Colon (tissue), 2 donors: Measurements from ENCODE around the gene WDR5.

Experiments used
- FAIRE-seq: peaks from 2 replicates; lab custom pipeline; 2012; peaks lifted over from hg19 to GRCh38; lab: Jason Lieb, UNC
- donor health status: control.
- donor health status: control.

Gene WDR5

DNA sequence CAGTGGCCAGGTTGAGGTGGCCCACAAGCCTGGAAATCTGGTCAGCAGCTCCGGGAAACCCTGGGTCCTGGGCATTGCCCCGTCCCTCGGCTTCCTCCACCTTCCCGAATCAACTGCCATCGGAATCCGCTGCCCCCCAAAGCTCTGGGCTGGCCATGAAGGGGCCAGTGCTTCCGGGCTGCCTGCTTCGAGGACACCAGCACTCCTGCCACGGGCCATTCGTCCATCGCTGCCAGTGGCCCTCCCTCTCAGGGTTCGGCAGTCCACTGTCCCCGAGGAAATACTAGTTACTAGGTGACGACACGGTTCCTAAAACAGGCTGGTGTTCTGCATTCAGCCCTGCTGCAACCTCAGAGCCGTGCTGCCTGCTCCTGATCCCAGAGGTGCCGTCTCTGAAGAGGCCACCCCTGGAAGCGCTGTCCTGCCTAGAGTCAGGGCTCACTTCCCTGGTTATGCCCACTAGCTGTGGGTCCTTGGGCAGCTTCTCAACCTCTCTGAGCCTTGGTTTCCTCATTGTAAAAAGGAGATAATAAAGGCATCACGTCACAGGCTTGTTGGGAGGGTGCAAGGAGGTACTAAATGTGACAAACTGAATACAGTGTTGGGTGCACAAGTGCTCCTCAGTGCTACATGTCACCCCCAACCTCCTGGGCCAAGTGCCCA is 3.5 kb upstream of the WDR5 start:
- no peak for FAIRE-seq

- no peak for FAIRE-seq
These were observed 936 bp upstream of the WDR5 start for GRCh38 chr9:134134949-134135342.

DNA sequence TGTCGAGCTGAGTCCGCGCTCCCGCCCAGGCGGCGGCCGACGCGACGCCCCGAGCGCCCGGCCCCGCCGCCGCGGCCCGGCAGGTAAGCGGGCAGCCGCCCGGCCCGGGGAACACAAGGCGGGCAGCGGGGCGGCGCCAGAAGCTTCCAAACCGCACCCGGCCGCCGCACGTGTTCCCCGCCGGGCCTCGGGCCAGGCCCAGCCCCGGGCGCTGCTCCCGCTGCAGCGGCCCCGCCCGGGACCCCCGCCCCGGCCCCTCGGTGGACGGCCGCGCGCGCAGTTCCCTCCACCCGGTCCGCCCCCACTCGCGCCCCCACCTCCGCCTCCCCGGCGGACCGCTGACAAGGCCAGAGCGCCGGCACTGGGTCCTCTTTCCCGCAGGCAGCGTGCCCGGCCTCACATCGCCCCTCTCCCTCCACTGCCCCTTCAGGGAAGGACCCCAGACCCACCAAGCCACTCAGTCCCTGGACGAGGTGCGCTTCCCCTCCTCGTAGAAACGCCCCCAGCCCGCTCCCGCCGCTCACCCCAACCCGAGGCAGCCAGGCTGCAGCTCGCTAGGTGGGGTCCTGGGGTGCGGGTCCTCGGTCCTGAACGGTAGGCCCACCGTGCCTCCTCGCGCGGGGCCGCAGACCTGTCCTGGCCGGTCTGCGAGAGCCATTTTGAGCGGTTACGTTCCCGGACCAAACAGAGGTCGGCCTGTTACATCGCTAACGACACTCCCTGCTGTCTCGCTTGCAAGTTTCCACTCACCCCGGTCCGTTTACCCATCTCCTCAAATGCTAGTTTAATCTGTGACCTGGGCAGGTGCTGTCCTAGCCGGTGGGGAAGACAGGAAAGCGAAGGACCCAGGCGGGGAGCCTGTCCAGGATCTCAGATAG is 475 bp downstream of the WDR5 start:
- no peak for FAIRE-seq

DNA sequence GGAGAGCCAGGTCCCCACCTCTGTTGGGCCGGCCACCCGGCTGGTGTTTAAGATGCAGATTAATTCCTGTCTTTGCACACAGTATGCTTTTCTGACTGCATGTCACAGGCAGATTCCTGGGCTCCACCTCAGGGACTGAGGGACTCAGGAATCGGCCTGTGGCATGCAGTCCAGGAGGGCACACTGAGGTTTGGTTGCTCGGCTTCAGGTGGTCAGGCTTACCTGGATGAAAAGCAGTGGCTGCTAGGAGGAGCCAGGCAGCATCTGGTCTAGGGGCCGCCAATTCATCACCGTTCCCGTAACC is 1.1 kb downstream of the WDR5 start:
- no peak for FAIRE-seq

DNA sequence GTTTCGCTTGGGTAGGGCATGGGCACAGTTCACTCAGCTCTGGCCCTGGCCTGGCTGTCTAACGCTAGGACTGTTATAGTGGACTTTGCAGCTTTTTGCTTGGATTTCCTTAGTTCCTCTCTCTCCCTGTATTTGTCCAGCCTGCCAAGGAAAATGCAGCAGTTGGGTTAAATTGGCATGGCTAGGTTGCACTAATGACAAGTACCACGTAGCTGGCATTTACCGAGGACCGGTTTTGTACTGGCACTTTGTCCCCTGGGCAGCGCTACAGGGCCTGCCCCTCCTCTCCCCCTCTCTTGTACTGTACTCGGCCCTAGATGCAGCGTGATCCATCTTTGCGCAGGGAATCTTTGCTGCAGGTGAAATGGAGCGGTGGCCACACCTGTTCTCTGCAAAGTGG is 2.4 kb downstream of the WDR5 start:
- no peak for FAIRE-seq

DNA sequence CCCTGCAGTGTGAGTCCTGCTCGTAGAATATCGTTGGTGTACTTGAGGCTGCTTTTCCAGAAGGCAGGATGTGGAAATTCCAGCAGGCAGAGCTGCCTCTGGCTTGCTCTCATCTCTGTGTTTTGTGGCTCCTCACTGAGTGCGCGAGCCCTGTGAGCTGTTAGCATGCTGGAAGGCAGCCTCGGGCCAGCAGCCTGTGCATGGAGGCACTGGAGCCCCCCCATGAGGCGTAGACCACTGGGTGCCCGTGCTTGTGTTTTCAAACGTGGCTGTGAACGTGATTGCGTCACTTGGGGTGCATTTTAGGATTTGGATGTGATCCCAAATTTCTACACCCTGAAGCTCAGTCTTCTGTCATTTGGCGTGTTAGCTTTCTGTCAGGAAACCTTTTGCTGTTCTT is 3.2 kb downstream of the WDR5 start:
- FAIRE-seq = no peak

DNA sequence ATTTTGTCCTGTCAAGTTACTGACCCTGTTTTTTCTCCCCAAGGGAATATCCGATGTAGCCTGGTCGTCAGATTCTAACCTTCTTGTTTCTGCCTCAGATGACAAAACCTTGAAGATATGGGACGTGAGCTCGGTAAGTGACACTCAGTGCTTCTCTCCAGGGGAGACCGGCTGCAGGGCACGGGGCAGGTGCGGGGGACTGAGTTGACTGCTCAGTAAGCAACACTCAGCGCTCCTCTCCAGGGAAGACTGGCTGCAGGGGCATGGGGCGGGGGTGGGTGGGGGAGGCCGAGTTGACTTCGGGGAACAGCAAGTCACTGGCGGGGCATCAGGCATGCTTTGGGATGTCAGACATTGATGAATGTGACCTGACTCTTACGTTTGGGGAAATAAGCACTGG is 6.0 kb downstream of the WDR5 start:
- FAIRE-seq = no peak

GRCh38 chr9:134144801-134145200 is 8.9 kb downstream of the WDR5 start:
- no peak for FAIRE-seq

- no peak for FAIRE-seq
These were observed 9.4 kb downstream of the WDR5 start for GRCh38 chr9:134145262-134145661.

DNA sequence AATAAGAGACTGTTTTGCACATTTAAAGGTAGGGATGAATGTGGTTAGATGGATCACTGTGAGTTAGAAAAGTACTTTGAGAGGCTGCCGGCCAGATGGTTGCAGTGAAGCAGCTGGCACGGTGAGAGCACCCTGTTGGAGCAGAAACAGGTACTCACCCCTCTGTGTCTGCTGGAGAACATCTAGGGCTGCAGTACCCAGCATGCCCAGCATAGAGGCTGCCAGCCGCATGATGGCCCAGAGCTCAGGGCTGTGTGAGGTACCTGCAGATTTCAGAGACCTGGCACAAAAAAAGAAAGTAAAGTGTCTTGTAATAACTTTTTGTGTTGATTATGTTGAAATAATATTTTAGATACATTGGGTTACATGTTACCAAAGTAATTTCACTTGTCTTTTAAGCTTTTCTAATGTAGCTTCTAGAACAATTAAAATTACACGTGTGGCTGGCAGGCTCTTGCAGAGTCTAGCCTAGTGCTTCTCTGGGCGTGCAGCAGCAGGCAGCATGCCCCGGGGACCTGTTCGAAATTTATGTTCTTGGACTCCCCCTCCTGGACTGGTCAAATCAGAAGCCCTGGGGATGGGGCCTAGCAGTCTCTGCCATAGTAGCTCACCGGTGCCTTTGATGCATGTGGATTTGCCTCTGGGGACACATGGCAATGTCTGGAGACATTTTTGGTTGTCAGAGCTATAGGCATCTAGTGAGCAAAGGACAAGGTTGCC is 11.1 kb downstream of the WDR5 start:
- FAIRE-seq = no peak

DNA sequence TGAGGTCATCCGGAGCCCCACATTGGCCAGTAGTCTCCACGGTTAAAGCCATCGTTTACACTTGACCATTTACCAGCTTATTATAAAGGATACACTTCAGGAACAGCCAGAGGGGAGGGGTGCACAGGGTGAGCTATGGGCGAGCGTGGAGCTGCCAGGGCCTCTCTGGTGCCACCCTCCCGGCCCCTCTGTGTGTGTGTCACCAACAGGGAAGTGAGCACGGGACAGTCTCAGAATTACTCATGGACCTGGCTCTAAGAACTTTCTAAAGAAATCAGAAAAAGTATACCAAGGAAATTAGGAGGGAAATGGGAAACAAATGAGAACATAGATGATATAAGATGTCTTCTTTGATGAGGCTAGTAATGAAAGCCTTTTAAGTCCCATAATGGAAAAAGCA is 13.5 kb downstream of the WDR5 start:
- FAIRE-seq = no peak

DNA sequence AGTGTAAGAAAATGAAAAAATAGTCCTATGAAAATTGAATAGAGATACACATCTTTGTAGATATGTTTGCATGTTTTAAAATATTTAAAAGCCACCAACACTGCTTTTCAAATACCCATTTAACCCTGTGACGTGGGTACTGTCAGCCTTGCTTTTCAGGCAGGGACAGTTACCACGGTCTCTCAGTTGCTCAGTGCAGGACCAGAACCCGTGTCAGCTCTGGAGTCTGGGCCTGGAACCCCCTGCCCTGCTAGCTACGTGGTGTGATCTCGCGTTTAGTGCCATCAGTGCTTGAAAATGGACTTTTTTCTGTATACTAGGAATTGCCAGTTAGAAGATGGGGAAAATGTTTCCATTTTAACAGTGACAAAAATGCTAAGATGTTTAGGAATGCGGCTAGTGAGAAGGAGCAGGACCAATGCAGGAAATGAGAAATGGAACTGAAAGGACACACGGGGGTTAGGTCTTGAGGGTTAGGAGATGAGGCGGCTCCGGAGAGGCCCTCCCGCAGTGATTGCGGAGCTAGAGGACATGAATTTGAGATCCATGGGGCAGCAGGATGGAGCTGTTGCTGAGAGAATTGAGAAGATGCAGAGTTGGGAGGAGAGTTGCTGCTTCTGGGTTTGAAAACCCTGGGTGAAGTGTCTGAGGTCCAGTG is 14.8 kb downstream of the WDR5 start:
- FAIRE-seq = no peak

DNA sequence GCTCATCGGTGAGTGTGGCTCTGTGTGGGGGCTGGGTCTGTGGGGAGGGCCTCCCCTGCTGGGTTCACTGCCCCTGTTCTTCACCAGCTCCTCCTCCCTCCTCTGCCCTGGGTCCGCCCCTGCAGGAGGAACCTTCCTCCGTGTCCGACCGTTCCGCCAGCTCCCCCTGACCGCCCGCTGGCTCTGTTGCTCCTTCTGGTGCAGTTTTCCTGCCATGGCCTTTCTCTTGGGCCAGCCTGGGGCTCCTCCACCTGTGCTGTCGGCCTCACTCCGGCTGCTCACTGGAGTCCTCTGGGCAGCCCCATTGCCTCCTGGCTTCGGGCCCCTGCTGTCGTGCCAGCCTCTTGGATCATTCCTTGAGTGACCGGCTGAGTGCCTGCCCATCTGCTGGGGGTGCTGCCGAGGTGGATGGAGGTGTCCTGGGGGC is 16.2 kb downstream of the WDR5 start:
- FAIRE-seq = no peak

- FAIRE-seq = no peak
These were observed 16.6 kb downstream of the WDR5 start for GRCh38 chr9:134152488-134152887.

GRCh38 chr9:134153450-134153849 is 17.6 kb downstream of the WDR5 start:
- no peak for FAIRE-seq

- FAIRE-seq = no peak
These were observed 18.4 kb downstream of the WDR5 start for GRCh38 chr9:134154262-134154701.

- FAIRE-seq = no peak
These were observed 20.0 kb downstream of the WDR5 start for GRCh38 chr9:134155812-134156377.

DNA sequence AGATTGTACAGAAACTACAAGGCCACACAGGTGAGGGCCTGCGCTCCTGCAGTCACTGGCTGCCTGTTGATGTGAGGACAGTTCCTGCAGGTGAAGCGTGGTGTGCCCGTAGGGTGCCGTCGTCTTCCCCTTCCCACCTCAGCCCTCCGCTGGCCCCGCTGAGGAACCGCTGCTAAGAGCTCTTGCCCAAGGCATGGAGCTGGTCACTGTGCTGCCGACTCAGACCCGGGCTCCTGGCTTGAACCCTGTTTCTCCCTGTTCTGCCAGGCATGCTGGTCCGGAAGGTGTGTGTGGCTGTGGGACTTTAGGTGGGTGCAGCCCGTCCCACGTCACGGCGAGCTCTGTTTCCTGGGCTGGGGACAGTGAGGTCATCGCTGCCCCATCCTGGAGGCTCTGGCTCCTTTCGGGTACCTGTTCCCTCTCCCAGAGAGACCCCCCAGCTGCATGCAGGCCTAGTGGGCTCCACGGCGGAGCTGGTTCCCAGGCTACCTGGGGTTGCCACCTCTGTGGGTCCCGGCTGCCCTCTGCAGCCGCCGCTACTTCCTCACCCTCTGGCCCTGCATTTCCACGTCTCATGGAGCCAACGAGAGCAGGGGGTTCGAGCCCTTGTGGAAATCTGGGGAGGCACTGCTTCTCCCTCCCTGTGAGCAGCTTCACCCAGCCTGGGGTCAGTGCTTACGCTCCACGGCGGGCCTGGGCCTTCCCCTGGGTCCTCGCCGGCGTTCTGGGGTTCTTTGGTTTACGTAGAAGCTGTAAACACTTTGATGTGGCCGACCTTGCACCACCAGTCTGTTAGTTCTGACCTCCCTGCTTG is 20.9 kb downstream of the WDR5 start:
- FAIRE-seq = no peak

DNA sequence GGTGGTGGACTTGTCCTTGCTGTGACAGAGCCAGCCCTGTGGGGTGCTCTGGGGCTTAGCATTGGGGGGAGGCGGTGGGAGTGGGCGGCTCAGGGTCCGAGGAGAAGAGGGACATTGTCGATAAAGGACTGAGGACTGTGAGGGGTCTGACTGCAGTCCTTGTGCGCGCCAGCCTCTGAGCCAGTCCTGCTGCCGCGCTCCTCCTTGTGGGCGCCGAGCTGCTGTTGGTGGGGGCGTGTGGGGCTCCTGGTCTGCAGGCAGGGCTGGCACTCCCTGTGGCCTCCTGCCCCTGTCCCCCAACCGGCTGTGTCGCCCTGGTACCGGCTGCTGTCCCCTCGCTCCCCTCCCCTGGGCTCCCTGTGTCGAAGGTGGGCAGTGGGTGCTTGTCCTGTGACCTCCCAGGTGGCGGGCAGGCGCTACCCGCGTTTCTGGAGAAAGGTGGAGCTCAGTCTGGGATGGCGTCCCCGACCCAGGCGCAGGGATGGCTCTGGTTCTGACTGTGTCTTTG is 21.6 kb downstream of the WDR5 start:
- no peak for FAIRE-seq

- FAIRE-seq = no peak
These were observed 22.4 kb downstream of the WDR5 start for GRCh38 chr9:134158242-134158641.

DNA sequence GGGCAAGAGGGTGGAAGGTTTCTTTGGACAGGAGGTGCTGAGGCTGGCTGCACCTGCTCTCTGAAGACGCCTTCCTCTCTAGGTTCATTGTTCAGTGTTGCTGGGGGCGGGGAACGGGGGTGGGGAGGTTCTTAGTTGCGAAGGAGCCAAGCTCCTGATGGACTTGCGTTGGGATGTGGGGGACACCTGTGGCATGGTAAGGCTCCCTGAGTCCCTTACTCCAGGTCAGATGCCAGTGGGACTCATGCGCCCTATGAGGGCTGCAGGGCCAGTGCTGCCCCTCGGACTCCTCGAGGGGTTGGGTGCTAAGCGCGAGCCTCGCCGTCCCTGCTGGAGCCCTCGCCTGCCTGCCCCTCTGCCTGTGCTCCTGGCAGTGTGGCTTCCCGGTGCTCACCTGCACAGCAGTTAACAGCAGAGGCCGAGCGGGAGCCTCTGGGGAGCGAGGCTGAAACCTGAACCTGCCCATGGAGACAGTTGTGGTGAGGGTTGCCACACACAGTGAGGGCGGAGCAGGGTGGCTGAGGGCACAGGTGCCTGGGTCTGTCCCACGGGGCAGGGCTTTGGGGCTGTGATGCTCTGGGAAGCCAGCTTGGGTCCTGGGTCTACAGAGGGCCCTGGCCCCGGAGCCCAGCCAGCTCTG is 23.0 kb downstream of the WDR5 start:
- FAIRE-seq = no peak
